Measurements from ENCODE around the gene ANKFN1.
A peak's percentile ranks its signal among the peaks of the same experiment; 100 is the strongest.

ANKFN1 gene, protein sequence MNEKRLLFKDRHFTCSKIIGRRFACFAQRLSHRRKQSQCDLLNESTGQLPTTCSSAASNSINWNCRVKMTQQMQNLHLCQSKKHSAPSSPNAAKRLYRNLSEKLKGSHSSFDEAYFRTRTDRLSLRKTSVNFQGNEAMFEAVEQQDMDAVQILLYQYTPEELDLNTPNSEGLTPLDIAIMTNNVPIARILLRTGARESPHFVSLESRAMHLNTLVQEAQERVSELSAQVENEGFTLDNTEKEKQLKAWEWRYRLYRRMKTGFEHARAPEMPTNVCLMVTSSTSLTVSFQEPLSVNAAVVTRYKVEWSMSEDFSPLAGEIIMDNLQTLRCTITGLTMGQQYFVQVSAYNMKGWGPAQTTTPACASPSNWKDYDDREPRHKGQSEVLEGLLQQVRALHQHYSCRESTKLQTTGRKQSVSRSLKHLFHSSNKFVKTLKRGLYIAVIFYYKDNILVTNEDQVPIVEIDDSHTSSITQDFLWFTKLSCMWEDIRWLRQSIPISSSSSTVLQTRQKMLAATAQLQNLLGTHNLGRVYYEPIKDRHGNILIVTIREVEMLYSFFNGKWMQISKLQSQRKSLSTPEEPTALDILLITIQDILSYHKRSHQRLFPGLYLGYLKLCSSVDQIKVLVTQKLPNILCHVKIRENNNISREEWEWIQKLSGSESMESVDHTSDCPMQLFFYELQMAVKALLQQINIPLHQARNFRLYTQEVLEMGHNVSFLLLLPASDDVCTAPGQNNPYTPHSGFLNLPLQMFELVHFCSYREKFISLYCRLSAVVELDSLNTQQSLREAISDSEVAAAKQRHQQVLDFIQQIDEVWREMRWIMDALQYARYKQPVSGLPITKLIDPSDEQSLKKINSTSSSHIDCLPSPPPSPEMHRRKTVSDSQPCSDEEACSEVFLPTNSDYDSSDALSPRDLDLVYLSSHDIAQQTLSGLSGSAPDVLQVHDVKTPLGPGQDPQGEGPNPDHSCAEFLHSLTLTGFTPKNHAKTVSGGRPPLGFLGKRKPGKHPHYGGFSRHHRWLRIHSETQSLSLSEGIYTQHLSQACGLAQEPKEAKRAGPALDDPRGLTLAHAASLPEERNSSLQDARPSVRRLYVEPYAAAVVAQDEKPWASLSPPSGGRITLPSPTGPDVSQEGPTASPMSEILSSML

DNA sequence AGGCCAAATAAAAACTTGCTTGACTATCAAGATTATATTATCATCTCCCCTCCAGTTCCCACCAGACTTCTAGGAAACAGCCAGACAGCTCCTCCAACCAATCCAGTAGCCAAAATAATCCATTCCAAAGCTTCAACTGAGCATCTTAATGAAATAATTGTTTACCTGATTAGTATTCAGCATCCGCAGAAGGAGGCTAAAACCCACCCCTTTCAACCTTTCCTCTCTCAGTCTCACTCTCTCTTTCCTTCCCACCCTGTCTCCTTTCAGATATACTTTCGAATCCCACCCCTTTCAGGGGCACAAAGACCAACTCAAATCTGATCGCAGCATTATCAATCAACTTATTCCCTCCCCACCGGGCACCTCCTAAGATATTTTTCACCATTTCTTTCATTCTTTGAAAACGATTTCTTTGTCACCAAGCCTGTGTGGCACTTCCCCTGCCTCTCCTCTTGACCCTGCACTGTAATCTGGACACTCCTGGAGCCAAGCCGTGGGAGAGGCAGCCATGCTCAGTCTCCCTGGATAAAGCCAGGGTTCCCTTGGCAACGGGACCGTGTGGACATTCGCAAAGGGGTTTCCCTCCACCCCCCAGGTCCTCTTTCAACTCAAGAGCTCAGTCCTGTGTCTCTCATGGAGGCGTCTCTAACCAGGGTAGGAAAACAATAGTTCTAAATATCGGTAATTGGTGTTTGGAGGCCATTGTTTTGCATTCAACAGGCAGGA, at the start of gene ANKFN1:
TSS of gene ANKFN1 (plus strand) at position 602 of the 729 bp plus-strand sequence. CDS start 59,193 bp downstream, outside the sequence.
- no peak for DNase-seq

DNA sequence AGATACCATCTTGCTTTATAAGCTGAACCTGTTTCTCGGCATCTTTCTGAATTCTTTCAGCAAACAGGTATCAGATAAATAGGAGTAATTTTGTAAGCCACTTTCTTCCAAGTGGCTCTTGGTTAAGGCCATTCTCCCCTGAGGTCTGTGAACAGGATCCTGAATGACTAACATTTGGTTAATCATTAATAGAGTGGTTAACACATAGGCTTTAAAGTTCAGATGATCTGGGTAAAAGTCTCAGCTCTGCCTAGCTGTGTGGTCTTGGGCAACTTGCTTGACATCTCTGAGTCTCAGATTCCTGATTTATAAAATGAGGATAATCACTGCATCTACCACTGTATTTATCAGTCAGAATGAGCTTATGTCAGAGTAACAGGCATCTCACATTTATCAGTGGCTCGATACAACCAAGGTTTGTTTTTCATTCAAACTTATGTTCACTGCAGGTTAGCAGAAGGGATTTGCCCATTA, 44.4 kb upstream of the ANKFN1 start:
- no peak for DNase-seq

DNA sequence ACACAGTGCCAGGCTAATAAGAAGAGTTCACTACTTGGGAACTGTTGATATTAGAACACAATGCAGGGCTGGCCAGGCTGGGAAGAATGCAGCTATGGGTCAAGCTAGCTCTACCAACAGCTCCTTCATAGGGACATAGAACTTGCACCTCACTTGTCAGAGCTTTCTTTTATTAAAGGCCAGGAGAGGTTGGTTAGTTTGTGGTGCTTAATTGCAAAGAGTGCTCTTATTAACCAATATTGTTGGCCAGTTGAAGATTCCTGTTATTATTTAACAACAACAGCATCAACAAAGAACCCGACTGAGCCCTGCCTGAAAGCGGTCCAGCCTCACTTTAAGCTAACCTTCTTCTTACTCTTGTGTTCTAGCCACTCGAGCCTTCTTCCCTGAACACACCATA, 43.4 kb upstream of the ANKFN1 start:
- DNase-seq, result no peak

DNA sequence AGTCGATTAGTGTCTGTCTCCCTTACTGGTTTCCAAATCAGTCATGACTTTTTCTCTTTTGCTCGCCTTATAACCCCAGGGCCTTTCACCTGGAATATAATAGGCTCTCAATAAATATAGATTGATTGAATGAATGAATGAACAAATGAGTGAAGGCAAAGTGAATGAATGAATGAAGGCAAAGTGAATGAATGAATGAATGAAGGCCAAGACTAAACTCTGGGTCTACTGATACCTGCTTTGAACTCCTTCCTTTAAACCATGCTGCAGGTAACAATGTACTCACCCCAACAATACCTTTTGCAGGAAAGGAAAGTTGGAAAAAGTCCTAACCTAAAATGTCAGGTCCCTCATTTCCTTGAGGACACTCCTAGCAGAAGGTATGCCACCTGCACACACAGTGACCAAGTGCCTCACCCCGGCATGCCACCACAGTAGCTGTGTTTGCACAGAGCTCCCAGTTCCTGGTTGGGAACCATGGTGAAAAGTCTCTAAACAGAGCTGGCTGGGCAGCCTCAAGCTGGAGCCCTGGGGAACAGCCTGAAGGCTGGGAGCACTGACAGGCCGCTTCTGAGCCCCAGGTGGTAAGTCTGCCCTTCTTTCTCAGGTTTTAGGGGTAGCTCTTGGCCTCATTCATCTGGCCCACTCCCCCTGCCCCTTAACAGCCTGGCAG, 42.7 kb upstream of the ANKFN1 start:
- no peak for DNase-seq

DNA sequence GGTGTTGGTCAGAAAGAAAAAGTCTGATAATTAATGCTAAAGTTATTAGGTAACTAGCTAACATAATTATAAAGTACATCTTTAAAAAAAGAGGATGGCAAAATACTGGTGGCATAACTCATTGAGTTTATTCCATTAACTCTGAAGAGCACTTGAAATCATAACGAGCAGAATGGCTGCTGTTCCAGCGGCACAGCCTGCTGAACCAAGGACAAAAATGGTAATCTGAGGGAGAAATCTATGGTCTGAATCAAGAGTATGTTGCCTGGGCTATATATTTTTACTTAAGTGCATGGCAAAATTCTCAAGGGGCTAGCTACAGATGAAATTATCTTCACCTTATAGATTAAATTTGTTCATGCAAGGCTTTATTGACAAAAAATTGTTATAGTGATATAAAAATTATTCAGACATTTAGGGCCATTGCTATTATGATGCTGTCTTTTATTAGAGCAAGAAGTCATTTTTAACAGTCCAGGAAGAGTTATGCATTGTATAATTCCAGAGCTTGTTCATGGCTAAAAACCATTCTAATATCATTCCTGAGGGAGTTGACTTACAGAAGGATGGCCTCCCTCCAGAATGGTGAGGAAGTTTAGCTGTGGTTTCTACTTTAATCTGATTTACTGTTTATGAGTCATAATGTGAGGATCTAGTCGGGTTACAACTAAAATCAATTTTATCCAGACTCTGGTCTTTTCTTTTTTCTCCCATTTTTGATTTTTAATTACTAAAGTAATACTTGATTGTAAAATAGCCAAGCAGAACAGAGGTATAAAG, 41.4 kb upstream of the ANKFN1 start:
- DNase-seq, result peak; percentile 56

DNA sequence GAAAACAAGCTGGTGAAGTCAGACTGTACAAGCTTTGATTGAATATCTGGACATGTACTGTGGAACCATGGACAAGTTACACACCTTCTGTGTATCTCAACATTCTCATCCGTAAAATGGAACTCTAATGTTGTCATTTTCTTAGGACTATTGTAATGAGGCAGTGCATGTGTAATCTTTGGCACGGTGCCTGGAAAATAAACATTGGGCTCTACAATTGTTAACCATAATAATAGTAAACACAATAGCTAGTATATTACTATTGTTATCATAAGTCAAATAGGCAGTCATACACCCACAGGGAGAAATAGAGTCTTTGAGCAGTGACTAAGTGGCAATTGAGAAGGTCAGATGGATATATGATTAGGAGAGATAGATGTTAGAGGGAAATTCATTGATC, 39.8 kb upstream of the ANKFN1 start:
- no peak for DNase-seq

DNA sequence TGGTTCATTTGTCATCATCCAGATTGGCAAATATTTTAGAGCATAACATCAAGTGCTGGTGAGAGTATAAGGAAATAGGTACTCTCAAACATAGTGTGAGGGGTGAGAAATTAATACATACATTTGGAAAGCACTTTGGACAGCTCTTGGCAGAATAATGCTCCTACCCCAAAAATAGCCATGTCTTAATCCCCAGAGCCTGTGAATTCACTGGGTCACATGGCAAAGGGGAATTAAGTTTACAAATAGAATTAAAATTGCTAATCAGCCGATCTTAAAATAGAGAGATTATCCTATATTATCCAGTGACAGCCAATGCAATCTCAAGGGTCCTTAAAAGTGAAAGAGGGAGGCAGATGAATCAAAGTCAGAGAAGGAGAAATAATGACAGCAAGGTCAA, 38.8 kb upstream of the ANKFN1 start:
- peak; percentile 95 for DNase-seq

DNA sequence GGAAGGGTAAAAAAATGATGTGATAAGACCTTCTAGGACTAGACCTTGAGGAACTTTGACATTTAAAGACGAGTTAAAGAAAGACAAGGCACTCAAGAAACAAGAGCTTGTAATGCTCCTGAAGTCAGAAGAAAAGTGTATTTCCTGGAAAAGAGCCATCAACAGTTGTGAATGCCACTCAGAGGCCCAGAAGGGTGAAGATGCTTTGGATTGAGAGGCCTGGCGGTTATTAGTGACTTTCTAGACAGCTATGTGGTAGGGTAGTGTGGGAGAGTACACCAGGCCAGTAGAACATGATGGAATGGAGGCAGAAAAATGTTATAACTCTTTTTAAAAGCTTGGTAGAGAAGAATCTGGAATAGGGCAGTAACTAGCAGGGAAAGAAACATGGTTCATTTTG, 34.1 kb upstream of the ANKFN1 start:
- DNase-seq, result no peak

DNA sequence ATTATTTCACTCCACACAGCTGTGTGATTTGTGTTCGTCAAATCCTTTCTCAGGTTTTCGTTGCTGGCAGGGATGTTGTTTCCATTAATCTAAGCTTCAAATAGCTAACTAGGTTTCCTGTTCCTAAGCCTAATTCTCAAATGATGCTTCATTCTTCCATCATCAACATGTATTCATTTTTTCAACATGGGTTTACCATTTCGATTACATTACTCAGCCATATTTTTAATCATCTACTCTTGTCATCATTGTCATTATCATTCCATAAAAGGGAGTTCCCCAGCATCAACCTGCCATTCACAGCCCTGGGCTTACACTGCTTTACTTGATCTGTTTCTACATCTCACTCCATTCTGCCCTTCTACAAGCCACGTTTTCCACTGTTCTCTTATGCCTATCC, 33.3 kb upstream of the ANKFN1 start:
- no peak for DNase-seq

DNA sequence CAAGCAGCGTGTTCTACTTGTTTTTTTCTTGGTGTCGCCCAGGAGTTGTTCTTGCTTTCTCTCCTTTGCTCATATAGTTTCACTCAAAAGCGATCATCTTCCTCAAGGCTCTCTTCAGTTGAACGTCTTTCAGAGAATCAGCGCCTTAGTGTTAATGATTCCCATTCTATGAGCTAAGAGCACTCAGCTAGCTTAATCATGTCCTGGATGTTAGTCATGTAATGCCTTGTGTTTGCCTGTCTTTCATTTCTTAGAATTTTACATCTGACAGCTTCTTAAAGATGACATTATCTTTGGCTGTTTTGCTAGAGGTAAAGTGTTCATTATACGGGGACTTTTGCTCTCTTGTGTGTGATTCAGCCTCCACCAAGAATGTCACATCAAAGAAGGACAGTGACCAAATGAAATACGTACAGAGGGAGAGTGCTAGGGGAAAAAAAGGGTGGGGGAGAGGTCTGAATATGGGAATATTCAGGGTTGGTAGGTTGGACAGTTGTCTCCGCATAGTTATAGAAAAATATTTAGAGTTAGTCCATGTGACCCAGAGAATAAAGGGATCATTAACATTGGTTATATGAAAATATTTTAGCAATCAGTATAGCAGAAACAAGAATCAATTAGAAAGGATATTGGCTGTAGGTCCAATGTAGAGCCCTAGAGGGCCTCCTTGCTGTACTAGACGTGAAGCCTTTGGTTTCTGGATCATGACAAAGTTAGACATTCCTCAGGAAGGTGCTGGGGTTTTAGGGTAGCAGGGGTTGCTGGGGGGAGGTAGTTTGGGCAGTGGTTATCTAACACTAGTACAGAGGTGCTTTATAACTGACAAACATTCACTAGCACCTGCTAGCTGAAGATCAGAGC, 31.9 kb upstream of the ANKFN1 start:
- DNase-seq, result no peak

DNA sequence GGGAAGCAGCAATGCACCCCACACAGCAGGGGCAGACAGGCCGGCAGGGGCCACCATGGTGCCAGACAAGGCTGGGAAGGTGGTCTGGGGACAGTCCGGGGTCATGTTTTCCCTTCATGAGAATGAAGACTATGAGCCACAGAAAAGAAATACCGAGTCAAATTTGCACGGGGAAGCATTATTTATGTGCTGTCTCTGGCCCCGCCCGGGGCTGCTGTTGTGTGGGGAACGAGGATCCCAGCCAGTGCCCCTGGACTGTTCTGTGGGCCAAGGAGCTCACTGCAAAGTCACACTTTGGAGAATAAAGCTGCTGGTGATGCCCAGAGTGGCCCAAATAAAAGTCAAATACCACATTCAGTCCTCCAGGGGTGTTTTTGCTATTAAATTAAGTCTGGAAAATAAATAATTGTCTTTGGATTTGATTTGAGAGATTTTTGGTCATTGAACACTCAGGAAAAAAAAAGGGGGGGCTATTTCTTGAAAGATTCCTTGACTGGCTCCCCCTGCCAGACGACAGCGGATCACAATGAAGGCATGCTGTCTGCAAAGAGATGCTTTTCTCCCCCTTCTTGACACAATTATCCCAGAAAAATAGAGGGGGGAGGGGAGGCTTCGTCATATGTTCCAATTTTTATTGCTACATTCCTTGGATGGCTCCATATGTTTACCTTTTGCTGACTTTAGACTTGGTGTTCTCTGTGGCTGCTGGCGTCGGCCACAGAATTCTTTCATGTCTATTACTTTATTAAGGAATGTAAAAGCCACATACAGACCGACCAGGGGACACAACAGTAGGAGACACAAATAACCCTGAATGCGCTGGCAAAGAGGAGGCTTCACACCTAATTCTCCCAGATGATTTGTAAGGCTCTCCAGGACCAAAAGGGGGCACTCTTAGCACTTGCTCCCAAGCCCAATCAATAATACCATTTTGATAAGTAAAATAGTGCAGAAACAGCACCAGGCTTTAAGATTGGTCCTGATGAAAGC, 27.1 kb upstream of the ANKFN1 start:
- peak; percentile 49 for DNase-seq

DNA sequence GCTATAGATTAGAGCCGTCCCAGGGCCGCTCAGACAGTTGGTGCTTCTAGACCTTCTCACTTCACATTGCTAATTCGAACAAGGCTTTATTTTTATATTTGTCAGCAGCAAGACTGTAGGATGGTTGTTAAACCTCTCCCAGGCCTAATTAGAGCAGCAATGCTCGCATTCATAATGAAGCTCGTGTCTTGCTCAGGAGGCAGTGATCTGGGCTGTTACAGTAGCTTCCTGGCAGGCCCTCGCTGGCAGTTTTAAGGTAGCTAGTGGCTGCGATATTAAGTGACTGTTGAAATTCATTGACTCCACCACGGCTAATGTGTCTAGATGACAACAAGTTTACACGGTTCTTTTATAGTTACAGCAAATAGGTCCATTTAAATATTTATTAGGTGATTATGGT, 23.2 kb upstream of the ANKFN1 start:
- no peak for DNase-seq

DNA sequence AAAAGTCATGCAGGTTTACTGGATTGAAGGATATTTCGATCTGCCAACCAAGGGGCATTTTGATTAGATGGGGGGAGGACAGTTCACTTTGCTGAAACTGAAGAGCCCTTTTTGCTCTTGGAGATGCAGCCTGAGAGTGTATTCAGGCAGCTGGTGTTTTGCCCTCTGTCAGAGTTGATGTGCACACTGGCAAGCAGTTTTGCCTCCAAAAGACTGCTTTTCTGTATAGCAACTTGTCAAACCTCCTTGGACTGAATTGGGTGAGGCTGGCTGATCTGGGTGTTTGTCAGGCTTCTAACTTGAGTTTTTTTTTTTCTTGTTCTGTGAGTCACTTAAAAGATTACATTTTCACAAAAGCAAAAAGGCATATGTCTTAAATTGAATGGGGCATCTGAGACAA, 22.6 kb upstream of the ANKFN1 start:
- no peak for DNase-seq

DNA sequence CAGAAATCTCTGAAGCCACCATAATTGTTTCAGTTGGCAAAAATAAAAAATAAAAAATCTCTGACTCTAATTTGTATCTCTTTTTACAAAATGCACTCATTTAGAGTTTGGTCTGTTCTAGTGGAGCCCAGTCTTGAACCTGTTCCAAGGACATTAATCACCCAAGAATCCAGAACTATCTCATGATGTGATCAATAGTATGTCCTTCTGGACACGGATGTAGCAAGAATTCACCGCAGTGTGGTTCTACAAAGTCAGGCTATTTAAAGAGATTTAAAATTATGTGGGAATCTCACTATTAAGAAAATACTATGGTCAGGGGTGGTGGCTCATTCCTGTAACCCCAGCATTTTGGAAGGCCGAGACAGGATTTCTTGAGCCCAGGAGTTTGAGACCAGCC, 21.8 kb upstream of the ANKFN1 start:
- no peak for DNase-seq

DNA sequence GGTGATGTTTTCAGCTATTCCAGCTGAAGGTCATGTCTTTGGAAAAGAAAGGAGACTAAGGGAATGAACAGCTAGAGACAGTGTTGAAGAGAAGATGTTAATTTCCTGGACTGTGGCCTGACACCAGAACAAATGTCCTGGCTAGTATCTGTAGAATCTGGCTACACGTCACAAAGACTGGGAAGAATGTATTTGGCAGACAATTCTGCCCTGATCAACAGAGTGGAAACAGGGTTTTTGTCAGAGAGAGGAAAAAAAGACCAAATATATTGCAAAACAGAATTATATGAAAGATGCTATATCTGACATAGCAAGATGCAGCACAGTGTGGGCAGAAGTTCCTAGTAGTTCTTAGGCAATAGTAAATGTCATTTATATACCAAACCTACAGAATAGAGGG, 17.0 kb upstream of the ANKFN1 start:
- no peak for DNase-seq

DNA sequence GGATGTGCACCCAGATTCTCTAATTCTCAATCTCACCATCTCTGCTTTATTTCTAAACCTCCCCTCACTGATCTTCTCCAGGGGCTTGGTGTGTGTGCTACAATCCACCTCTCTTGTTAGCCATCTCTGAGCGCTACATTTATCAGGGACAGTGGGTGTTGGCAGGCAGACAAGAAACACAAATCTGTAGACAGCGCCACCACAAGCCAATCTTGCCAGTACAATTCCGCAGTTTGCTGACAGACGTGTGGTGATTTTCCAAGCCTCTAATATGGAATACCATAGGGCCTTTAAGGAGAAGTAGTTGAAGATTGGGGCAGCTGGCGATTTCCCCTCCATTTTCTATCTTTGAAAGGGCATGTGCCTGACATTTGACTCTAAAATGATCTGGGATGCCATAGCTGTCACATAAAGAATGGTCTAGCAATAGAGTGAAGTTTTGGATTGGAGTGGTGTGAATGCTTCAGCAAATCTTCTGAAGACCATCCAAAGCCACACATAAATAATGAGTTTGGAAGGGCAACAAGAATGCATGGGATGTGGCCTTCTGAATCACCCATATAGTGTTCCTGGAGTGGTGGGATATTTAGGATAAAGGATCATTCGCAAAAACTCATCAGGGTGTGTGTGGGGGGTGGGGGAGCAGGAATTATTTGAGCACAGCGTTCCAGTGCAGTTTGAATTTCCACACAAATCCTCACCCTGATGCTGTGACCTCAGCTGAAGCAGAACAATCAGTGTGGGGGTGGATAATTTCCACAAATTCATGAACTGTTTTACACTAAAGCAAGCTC, 12.0 kb upstream of the ANKFN1 start:
- DNase-seq, result no peak

DNA sequence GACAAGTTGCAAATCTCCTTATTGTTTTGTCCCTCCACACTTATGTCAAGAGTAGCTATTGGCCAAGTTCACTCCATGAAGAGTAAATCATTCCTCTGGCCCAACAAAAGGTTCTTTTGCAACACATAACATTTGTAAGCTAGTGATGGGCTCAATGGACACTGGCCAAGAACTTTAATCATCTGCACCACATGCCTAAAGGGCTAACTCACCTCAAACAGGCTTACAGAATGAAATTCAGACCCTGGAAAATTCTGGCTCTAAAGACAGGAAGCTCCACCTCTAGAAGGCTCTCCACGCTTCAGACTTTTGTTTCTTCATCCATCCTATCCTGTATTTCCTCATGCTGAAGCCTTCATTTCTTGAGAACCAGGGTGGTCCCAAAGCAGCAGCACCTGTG, 10.9 kb upstream of the ANKFN1 start:
- DNase-seq, result no peak

DNA sequence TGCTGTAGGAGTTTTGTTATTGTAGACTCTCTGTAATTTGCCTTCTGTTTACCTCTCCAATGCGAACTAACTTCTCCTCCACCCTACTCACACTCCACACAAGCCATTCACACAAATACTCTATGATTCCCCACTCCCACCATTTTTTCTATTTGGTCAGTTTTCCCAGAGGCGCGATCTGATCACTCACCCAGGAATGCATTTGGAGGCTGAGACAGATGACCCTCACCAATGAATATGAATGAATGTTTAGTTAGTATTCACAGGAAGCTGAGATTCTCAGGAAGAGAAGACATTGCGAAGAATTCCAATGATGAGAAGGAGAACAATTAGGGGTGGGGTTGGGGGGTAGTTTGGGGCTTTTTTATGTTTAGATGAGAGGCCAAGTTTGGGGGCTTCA, 10.5 kb upstream of the ANKFN1 start:
- no peak for DNase-seq
